GM18519 (cell line): ENCODE data around the gene ZDHHC14.

Source experiments
- ATAC-seq: cut with Tn5 transposase; IDR thresholded peaks from one replicate; pipeline ENCODE4 v1.9.1; 2021; ENCODE audit warnings: mild to moderate bottlenecking, moderate library complexity; ENCODE audit not compliant: unreplicated experiment, low FRiP score

The ZDHHC14 gene

GRCh38 chr6:157436944-157437336, 56.0 kb downstream of the ZDHHC14 start:
- no peak for ATAC-seq

DNA sequence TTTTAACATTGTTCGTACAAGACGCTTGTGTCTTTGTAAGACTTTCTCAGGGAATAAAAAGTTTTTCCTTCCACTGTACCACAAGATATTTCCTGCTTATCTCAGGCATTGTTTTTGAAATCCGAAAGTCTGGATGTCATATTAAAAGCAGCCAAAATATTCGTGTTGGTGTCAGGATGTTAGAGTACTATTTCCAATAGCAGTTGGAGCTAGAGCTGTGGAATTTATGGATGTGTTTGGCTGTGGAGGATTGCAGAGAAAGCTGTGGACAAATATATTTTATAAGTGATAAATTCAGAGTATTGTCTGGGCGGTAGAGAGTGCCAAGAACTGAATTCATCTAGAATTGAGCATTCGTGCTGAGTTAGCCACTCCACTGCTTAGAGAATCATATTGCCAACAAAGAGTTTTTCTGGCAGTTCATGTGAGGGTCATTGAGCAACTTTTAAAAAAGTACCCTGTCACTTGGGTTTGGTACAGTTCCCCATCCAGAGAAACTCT, 57.7 kb downstream of the ZDHHC14 start:
- no peak for ATAC-seq

GRCh38 chr6:157440171-157440570, 59.2 kb downstream of the ZDHHC14 start:
- no peak for ATAC-seq

DNA sequence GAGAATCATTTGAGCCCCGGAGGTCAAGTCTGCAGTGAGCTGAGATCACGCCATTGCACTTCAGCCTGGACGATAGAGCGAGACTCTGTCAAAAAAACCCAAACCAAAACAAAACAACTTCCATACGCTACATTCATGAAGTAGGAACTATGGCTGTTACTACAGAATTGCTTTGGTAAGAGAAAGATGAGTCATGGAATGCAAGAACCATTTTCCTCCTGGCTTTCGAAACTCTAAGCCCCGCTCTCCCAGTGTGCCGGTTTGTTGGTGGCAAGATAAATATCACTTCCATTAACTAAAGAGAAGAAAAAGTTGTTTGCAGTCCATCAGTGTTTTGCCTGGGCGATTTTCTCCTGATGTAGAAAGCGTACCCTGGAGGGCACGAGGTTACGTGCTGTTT, 61.3 kb downstream of the ZDHHC14 start:
- no peak for ATAC-seq

GRCh38 chr6:157443066-157443800, 62.2 kb downstream of the ZDHHC14 start:
- peak; percentile 83 for ATAC-seq

DNA sequence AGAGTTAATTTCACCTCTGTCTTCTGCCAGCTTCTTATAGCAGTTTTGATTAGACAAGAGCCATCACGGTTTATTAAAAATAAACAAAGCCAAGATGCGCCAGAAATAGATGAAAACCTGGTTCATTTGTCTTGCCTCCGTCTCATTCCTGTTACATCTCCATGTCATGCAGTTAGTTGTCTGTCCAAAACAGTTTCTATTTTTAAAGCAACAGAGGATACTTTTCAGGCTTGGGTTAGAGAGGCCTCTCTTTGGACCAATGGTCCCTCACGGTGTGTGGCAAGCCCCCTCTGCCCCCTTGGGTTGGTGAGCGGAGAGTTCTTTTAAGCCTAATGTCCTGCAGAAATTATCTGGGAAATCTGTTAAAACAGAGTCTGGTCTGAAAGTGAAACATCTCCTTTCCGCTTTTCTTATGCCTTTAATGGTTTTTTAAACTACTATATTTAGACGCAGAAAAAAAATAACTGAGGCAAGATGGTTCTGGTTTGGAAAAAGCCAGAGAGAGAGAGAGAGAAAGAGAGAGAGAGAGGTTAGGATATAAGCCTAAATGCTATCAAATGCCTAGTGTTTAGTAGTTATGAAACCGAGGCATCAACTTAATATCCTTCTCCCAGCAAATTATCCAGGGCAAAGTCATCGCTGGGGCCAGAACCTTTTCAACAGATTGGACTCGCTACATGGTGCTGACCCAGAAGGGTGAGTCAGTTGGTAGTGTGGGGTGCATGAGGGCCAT, 64.5 kb downstream of the ZDHHC14 start:
- no peak for ATAC-seq

GRCh38 chr6:157447735-157448134, 66.7 kb downstream of the ZDHHC14 start:
- ATAC-seq: no peak

DNA sequence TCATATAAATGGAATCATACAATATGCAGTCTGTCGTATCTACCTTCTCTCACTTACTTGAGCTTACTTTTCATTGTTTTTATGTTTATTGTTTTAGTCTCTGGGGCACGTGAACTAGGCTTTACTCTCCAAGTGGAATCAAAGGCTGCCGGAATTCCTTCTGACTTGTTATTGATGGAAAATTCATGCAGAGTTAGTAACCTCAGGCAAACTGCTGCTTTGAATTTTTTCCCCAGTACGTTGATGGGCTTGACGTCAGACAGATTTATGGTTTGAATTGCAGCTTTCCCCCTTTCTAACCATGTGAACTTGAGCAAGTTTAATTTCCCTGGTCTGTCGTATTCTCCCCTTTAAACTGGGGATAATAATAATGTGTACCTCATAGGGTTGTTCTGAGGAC, 68.6 kb downstream of the ZDHHC14 start:
- ATAC-seq: no peak

GRCh38 chr6:157450931-157451742, 70.1 kb downstream of the ZDHHC14 start:
- ATAC-seq: no peak

- ATAC-seq: no peak
These were observed 71.1 kb downstream of the ZDHHC14 start for GRCh38 chr6:157452096-157452495.

DNA sequence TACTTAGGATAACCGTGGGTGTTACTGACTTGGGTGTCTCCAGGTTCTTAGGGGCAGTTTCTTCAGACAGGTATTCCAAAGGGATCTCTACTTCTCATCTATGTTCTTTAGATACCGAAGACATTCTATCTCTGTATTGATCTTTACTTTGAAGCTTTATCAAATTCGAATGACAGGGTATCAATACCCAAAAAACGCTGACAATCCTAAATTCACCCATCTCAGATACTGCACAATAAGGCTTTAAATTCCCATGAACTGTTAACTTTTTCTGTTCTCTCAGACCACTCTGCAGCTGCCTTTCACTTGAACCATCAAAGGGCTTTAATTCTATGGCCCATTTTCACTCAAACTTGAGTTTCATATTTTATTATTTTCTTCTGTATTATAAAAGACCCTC, 72.1 kb downstream of the ZDHHC14 start:
- no peak for ATAC-seq

DNA sequence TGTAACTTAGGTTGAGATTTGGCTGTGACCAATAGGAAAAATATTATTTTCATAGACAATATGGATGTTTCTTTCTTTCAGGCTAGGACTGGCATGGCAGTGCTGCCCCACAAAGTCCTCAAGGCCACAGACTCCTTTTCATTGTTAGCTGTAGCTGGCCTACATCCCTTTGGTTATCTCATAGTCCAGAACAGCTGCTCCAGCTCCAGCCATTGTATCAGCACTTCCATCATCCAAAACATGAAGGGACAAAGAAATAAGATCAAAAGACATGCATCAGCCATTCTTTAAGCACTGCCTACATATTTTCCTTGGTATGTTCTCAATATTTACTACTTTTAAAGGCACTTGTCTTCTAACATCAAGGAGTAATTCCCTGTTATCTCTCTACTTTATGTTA, 73.0 kb downstream of the ZDHHC14 start:
- no peak for ATAC-seq

DNA sequence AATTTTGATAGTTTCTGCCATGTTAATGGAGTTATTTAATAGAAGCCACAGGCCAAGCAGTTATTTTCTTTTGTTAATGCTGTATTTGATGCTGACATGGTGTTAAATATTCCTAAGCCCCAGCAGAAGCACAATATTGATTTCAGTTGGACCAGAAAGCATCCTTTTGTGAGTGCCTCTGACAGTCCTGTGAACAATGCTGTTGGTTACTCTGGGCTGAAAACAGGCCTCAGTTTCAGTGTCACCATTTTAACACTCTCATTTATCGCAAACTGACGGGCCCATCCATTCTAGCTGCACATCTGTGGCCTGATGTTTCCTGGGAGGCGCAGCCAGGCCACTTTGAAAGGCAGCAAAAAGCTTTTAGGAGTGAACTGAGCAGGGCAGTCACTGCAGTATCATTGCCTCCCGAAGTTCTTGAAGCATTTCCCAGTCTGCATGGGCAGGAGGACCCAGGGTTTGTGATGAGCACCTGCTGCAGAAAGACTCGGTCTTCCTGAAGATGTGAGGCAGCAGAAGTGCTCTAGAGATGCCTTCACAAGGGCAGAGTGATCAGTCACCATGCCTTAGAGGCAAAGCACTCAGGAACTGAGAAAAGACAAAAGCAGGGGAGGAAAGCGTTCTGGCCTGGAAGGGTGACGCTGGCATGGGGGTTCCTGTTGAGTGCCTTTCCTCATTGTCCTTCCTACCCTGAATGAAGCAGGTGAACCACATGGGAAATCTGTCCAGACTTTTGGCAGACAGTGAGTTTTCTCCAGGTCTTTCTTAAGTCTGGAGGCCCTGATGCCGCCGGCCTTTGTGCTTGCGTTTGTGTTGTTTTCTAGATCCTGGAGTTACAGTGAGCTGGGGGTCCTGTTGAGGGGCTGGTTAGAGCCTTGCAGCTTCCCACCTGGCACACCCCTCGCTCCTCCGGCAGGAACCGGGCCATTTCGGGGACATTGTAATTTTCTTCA, 74.0 kb downstream of the ZDHHC14 start:
- no peak for ATAC-seq

GRCh38 chr6:157455731-157456523, 74.9 kb downstream of the ZDHHC14 start:
- no peak for ATAC-seq

DNA sequence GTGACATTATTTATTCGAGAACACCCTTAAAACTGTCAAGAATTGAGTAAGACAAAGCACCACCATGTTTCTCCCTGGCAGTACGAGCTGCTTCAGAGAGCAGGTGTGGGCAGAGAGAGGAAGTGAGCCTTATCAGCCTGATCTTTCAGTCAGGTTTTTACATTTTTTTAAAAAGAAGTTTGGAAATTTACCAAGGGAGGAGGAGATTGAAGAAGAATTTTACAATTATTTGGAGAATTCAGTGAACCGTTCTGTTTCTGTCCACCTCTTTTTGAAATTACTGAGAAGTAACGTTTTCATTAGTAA, 75.5 kb downstream of the ZDHHC14 start:
- ATAC-seq: peak; percentile 38

- no peak for ATAC-seq
These were observed 76.8 kb downstream of the ZDHHC14 start for GRCh38 chr6:157457787-157458186.

DNA sequence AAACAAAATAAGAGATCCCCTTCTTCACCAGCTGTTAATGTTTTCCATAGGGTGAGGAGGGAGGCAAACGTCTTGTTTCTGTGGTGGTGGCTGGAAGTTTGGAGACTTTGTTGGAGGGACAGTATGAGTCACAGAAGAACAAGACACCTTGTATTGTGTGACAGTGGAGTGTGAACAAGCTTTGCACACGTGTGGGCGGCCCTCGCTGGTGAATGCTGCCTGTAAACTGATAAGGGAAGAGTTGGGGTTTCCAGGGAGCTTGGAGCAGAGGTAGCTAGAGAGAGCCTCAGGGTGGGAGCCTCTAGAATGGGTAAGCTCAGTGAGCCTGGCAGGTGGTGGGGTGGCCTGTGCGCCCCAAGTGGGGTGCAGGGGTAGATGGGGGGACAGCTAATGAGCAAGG, 78.3 kb downstream of the ZDHHC14 start:
- ATAC-seq: no peak

DNA sequence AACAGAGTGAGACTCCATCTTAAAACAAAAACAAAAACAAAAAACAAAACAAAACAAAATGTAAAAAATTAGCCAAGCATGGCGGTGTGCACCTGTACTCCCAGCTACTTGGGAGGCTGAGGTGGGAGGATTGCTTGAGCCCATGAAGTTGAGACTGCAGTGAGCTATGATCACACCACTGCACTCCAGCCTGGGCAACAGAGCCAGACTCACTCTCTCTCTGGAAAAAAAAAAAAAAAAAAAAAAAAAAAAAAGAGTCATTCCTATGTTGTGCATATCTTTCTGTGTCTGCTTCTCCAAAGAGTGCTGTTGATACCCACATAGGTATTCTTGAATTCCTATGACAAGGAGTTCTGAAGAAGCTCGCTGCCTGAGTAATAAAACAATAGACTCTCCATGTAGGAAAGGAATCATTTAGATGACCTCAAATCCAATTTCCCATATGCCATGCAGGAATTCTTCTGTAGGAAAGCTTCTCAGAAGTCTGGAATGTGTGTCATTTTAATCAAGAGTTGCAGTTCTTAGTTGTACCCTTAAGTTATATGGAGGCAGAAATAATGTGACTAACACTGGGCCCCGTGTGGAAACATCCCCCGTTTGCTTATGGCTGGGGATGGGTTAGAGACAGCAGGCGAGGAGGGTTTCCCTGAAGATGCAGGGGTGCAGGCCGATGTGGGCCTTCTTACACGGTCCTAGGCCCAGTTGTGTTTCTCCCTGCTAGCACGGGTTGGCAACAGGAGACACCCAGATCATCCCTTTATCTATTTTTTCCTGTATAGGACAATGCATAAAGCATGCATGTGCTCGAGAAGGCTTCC, 79.4 kb downstream of the ZDHHC14 start:
- ATAC-seq: no peak
